ENCODE results near the gene KLHL8.

KLHL8 gene

GRCh38 chr4:87220094-87220822 is at the start of gene KLHL8:
Gene KLHL8, minus strand, starts transcription at chr4:87220618. Its CDS starts 25,079 bp downstream, at chr4:87195539.
- ATAC-seq, result peak; percentile 93 to 95

GRCh38 chr4:87270144-87270543 is 49.7 kb upstream of the KLHL8 start:
- no peak for ATAC-seq

GRCh38 chr4:87268411-87268810 is 48.0 kb upstream of the KLHL8 start:
- no peak for ATAC-seq

- ATAC-seq, result no peak
Observed at GRCh38 chr4:87266986-87267385, 46.6 kb upstream of the KLHL8 start.

GRCh38 chr4:87262886-87263285 is 42.5 kb upstream of the KLHL8 start:
- no peak for ATAC-seq

- ATAC-seq, result no peak
Observed at GRCh38 chr4:87260477-87260876, 40.1 kb upstream of the KLHL8 start.

- ATAC-seq, result no peak
Observed at GRCh38 chr4:87258677-87259076, 38.3 kb upstream of the KLHL8 start.

GRCh38 chr4:87257523-87257922 is 37.1 kb upstream of the KLHL8 start:
- no peak for ATAC-seq

- no peak for ATAC-seq
Observed at GRCh38 chr4:87255755-87256154, 35.3 kb upstream of the KLHL8 start.

- ATAC-seq, result no peak
Observed at GRCh38 chr4:87251106-87251505, 30.7 kb upstream of the KLHL8 start.

GRCh38 chr4:87250294-87250693 is 29.9 kb upstream of the KLHL8 start:
- no peak for ATAC-seq

GRCh38 chr4:87249332-87250019 is 29.1 kb upstream of the KLHL8 start:
- ATAC-seq, result no peak

- ATAC-seq, result no peak
Observed at GRCh38 chr4:87243426-87244053, 23.1 kb upstream of the KLHL8 start.

- no peak for ATAC-seq
Observed at GRCh38 chr4:87241336-87241735, 20.9 kb upstream of the KLHL8 start.

- ATAC-seq, result no peak
Observed at GRCh38 chr4:87240341-87240740, 19.9 kb upstream of the KLHL8 start.

GRCh38 chr4:87239821-87240220 is 19.4 kb upstream of the KLHL8 start:
- ATAC-seq, result no peak

- ATAC-seq, result no peak
Observed at GRCh38 chr4:87239194-87239593, 18.8 kb upstream of the KLHL8 start.

- ATAC-seq, result no peak
Observed at GRCh38 chr4:87236861-87237260, 16.4 kb upstream of the KLHL8 start.

GRCh38 chr4:87235020-87235671 is 14.7 kb upstream of the KLHL8 start:
- no peak for ATAC-seq

- ATAC-seq, result no peak
Observed at GRCh38 chr4:87232216-87232615, 11.8 kb upstream of the KLHL8 start.

- no peak for ATAC-seq
Observed at GRCh38 chr4:87230806-87231205, 10.4 kb upstream of the KLHL8 start.

GRCh38 chr4:87229979-87230378 is 9.6 kb upstream of the KLHL8 start:
- no peak for ATAC-seq

- ATAC-seq, result no peak
Observed at GRCh38 chr4:87228262-87228860, 7.9 kb upstream of the KLHL8 start.
